Medulla oblongata (tissue), 1 donor: ENCODE measurements around the gene PMP22.

ENCODE experiments used
- DNase-seq: peaks from one replicate; pipeline ENCODE4 v3.0.0-alpha.2; 2015; ENCODE audit errors: extremely low spot score

The PMP22 gene

GRCh38 chr17:15265131-15265530 is at the start of gene PMP22:
TSS of gene PMP22 (minus strand) at chr17:15265326. CDS start at chr17:15260727, 4,599 bp downstream.
- peak; percentile 56 for DNase-seq

- DNase-seq = no peak
Measured at GRCh38 chr17:15311996-15312395, 46.9 kb upstream of the PMP22 start.

- no peak for DNase-seq
Measured at GRCh38 chr17:15309793-15310192, 44.7 kb upstream of the PMP22 start.

- no peak for DNase-seq
Measured at GRCh38 chr17:15309236-15309635, 44.1 kb upstream of the PMP22 start.

GRCh38 chr17:15308758-15309157 is 43.6 kb upstream of the PMP22 start:
- DNase-seq = no peak

GRCh38 chr17:15307710-15308111 is 42.6 kb upstream of the PMP22 start:
- no peak for DNase-seq

- no peak for DNase-seq
Measured at GRCh38 chr17:15303851-15304250, 38.7 kb upstream of the PMP22 start.

- no peak for DNase-seq
Measured at GRCh38 chr17:15303268-15303667, 38.1 kb upstream of the PMP22 start.

GRCh38 chr17:15301845-15302244 is 36.7 kb upstream of the PMP22 start:
- no peak for DNase-seq

GRCh38 chr17:15298176-15298575 is 33.0 kb upstream of the PMP22 start:
- no peak for DNase-seq

GRCh38 chr17:15293558-15293957 is 28.4 kb upstream of the PMP22 start:
- no peak for DNase-seq

- DNase-seq = no peak
Measured at GRCh38 chr17:15291674-15292361, 26.7 kb upstream of the PMP22 start.

- DNase-seq = no peak
Measured at GRCh38 chr17:15290605-15291004, 25.5 kb upstream of the PMP22 start.

- no peak for DNase-seq
Measured at GRCh38 chr17:15289285-15290183, 24.4 kb upstream of the PMP22 start.

GRCh38 chr17:15288859-15289258 is 23.7 kb upstream of the PMP22 start:
- DNase-seq = no peak

GRCh38 chr17:15287538-15288267 is 22.6 kb upstream of the PMP22 start:
- DNase-seq = no peak

GRCh38 chr17:15285466-15285865 is 20.3 kb upstream of the PMP22 start:
- DNase-seq = no peak

- DNase-seq = no peak
Measured at GRCh38 chr17:15284537-15284936, 19.4 kb upstream of the PMP22 start.

- no peak for DNase-seq
Measured at GRCh38 chr17:15284107-15284506, 19.0 kb upstream of the PMP22 start.

- DNase-seq = no peak
Measured at GRCh38 chr17:15281909-15282308, 16.8 kb upstream of the PMP22 start.

- no peak for DNase-seq
Measured at GRCh38 chr17:15278924-15279477, 13.9 kb upstream of the PMP22 start.

GRCh38 chr17:15278380-15278779 is 13.3 kb upstream of the PMP22 start:
- DNase-seq = no peak
